PC-9 (cell line): ENCODE data around the gene CD1D. TPM values are rescaled to one million over a fixed set of nuclear protein-coding genes. Genes with fewer than 3 reads are reported as not detected.

Experiments used
- BruUV-seq: library from RNA; stranded (reverse); fragments of 400-500 nt; replicated peaks from 2 replicates; lab custom pipeline; 2021; lab: Mats Ljungman, UMichigan
- CTCF ChIA-PET: fragments of 300-600 bp; sonication (Branson Sonifier 250); formaldehyde crosslinking; loops from one replicate; lab custom pipeline; 2022; ENCODE audit warnings: antibody characterized with exemption; lab: Charles Lee
- POLR2A ChIA-PET: fragments of 300-600 bp; sonication (Branson Sonifier 250); formaldehyde crosslinking; loops from one replicate; lab custom pipeline; 2022; ENCODE audit warnings: antibody characterized with exemption; ENCODE audit not compliant: unreplicated experiment; lab: Charles Lee
- DNase-seq, 2 experiments: peaks; one replicate each; pipeline versions ENCODE4 v3.0.0 to v3.0.0-alpha.2; 2015 to 2022; ENCODE audit warnings: mixed read lengths in 1 of 2
- H2AFZ ChIP-seq: fragments of 200-600 bp; sonication (generic); 2 replicates; pipeline ENCODE4 v1.8.1; 2017; ENCODE audit warnings: antibody characterized with exemption
- H3F3A ChIP-seq: fragments of 200-600 bp; sonication (generic); 2 replicates; pipeline ENCODE4 v1.8.1; 2017; ENCODE audit warnings: antibody characterized with exemption, mild to moderate bottlenecking, low read depth; ENCODE audit not compliant: insufficient read depth
- H3K27ac ChIP-seq: fragments of 200-600 bp; sonication (generic); 2 replicates; pipeline ENCODE4 v1.6.1; 2016; ENCODE audit warnings: mixed run types
- H3K27me3 ChIP-seq: fragments of 200-600 bp; sonication (generic); 2 replicates; pipeline ENCODE4 v1.6.1; 2016; ENCODE audit warnings: low read depth, mixed run types; ENCODE audit not compliant: insufficient read depth
- H3K36me3 ChIP-seq: fragments of 200-600 bp; sonication (generic); 2 replicates; pipeline ENCODE4 v1.6.1; 2016; ENCODE audit warnings: low read depth, mixed run types
- H3K4me1 ChIP-seq: fragments of 200-600 bp; sonication (generic); replicated peaks from 2 replicates; pipeline ENCODE4 v1.6.1; 2016; ENCODE audit warnings: mixed run types; ENCODE audit not compliant: insufficient read depth
- H3K4me2 ChIP-seq: fragments of 200-600 bp; sonication (generic); 2 replicates; pipeline ENCODE4 v1.6.1; 2017; ENCODE audit warnings: mixed run types
- H3K4me3 ChIP-seq: fragments of 200-600 bp; sonication (generic); 2 replicates; pipeline ENCODE4 v1.6.1; 2016; ENCODE audit warnings: mixed run types
- H3K79me2 ChIP-seq: fragments of 200-600 bp; sonication (generic); 2 replicates; pipeline ENCODE4 v1.6.1; 2017; ENCODE audit warnings: low read depth, mixed run types
- H3K9me2 ChIP-seq: fragments of 200-600 bp; sonication (generic); 2 replicates; pipeline ENCODE4 v1.8.1; 2017; ENCODE audit warnings: mild to moderate bottlenecking; ENCODE audit not compliant: insufficient read depth
- H3K9me3 ChIP-seq: fragments of 200-600 bp; sonication (generic); 2 replicates; pipeline ENCODE4 v1.8.1; 2016; ENCODE audit warnings: low read depth; ENCODE audit not compliant: insufficient read depth
- H4K20me1 ChIP-seq: fragments of 200-600 bp; sonication (generic); 2 replicates; pipeline ENCODE4 v1.8.1; 2017; ENCODE audit not compliant: insufficient read depth
- EZH2 ChIP-seq: fragments of 200-600 bp; sonication (generic); IDR thresholded peaks from 2 replicates; pipeline ENCODE4 v1.8.0; 2017; ENCODE audit warnings: antibody characterized with exemption, low read depth
- intact Hi-C: fragments of 100-400 bp; cut with micrococcal nuclease; formaldehyde crosslinking; loops from one replicate; pipeline ENCODE4 v1.10.0; 2022; ENCODE audit not compliant: unreplicated experiment
- total RNA-seq: library from RNA; stranded (reverse); gene quantifications from 2 replicates; pipeline ENCODE4 v1.2.3, GENCODE V29; 2021
- TF ChIP-seq, protein P1 (sequence below): fragments of 200-600 bp; sonication (generic); conservative IDR thresholded peaks from 2 replicates; pipeline ENCODE4 v1.6.1; 2017; ENCODE audit warnings: mixed run types, antibody characterized with exemption, mild to moderate bottlenecking, moderate library complexity

CD1D gene
- total RNA-seq, 1 experiment from 2014 or later, result not detected

DNA sequence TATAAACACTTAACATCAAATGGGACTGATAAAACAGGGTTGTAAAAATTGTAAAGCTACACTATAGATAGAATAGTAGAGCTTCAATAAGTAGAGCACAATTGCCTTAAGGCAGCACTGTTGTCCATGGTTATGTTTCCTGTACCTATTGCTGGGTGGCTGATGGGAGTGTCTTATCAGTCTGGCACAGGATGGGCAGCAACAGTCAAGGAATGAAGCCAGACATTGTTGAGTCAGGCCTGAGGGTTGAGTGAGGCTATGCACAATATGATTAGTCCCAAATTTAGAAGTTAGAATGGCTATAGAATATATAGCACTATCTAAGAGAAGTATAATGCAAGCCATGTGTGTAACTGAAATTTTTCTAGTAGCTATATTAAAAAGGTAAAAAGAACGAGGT is 25.0 kb upstream of the CD1D start:
- H3K9me2 ChIP-seq, result no peaks in the 10 kb centered on the region
- no peak for DNase-seq
- no peaks in the 10 kb centered on the region for H3K79me2 ChIP-seq
- H3K4me2 ChIP-seq, result no peak overlapping the region
- H3K4me3 ChIP-seq, result no peak overlapping the region
- no peak overlapping the region for H2AFZ ChIP-seq
- H3F3A ChIP-seq, result no peaks in the 10 kb centered on the region
- no peaks in the 10 kb centered on the region for H3K36me3 ChIP-seq
- ChIA-PET CTCF (interaction anchor here (0.5 kb wide), 1 partner anchor 188 kb away, joined by 4 read pairs; no protein-coding TSS in a partner anchor), POLR2A (no interaction called here)
- no peaks in the 10 kb centered on the region for H3K9me3 ChIP-seq
- H3K4me1 ChIP-seq, result no peaks in the 10 kb centered on the region
- TF ChIP-seq EZH2, result no peak
- TF ChIP-seq, protein P1, sequence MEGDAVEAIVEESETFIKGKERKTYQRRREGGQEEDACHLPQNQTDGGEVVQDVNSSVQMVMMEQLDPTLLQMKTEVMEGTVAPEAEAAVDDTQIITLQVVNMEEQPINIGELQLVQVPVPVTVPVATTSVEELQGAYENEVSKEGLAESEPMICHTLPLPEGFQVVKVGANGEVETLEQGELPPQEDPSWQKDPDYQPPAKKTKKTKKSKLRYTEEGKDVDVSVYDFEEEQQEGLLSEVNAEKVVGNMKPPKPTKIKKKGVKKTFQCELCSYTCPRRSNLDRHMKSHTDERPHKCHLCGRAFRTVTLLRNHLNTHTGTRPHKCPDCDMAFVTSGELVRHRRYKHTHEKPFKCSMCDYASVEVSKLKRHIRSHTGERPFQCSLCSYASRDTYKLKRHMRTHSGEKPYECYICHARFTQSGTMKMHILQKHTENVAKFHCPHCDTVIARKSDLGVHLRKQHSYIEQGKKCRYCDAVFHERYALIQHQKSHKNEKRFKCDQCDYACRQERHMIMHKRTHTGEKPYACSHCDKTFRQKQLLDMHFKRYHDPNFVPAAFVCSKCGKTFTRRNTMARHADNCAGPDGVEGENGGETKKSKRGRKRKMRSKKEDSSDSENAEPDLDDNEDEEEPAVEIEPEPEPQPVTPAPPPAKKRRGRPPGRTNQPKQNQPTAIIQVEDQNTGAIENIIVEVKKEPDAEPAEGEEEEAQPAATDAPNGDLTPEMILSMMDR, result no peak
- H4K20me1 ChIP-seq, result no peaks in the 10 kb centered on the region
- intact Hi-C loops, result no loop called here
- peaks cover 77% of the 10 kb centered on the region for H3K27me3 ChIP-seq
- no peak overlapping the region for H3K27ac ChIP-seq
- BruUV-seq, result no TSS peak

DNA sequence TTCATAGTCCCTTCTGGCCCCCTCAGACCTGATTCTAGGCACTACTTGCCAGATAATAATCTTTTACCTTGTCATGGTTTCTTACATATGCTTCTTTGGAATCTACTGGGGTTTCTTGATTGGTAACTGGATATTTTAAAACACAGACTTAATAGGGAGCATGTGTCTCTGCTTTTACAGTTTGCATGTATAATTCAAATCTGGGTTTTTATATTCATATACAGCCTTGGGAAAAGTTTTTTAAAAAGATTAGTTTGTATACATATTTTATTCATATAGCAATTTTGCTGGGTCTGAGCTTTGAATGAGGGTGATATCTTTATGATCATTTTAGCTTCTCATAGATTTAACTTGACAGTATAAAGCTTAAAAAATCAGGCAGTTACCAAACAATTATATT is 21.1 kb upstream of the CD1D start:
- no peak overlapping the region for H2AFZ ChIP-seq
- DNase-seq, result no peak
- ChIA-PET CTCF (no interaction called here), POLR2A (no interaction called here)
- no peaks in the 10 kb centered on the region for H3K9me3 ChIP-seq
- H3K27ac ChIP-seq, result no peak overlapping the region
- no peaks in the 10 kb centered on the region for H3K36me3 ChIP-seq
- no peaks in the 10 kb centered on the region for H4K20me1 ChIP-seq
- H3K9me2 ChIP-seq, result no peaks in the 10 kb centered on the region
- H3K4me1 ChIP-seq, result no peaks in the 10 kb centered on the region
- H3K4me3 ChIP-seq, result no peak overlapping the region
- peaks cover 48% of the 10 kb centered on the region for H3K27me3 ChIP-seq
- TF ChIP-seq EZH2, result no peak
- TF ChIP-seq, protein P1, result no peak
- no TSS peak for BruUV-seq
- no peaks in the 10 kb centered on the region for H3F3A ChIP-seq
- no peaks in the 10 kb centered on the region for H3K79me2 ChIP-seq
- H3K4me2 ChIP-seq, result no peak overlapping the region
- intact Hi-C loops, result no loop called here

DNA sequence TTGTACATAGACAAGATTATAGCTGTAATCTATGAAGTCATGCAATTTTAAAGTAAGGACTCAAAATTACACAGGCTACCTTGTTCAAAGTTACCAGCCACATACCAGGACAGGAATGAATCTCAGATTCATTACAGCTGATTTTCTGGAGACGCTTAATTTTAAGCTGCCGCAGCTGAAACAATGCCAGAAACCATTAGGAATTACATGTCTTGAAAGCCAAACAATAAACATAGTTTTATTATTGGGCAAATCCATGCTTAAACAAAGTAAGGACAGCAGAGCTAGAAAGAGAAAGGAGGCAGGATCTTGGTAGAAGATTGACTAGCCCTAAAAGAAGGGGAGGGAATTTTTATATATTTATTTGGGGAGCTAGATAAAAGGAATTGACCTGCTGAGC is 19.2 kb upstream of the CD1D start:
- peaks cover 35% of the 10 kb centered on the region for H3K27me3 ChIP-seq
- no peak overlapping the region for H3K4me2 ChIP-seq
- CTCF ChIA-PET, result no interaction called here
- H3K27ac ChIP-seq, result no peak overlapping the region
- H3K9me3 ChIP-seq, result no peaks in the 10 kb centered on the region
- no peak overlapping the region for H3K4me3 ChIP-seq
- H4K20me1 ChIP-seq, result no peaks in the 10 kb centered on the region
- no peak for TF ChIP-seq EZH2
- TF ChIP-seq, protein P1, result no peak
- DNase-seq, result no peak
- H3K79me2 ChIP-seq, result no peaks in the 10 kb centered on the region
- no peaks in the 10 kb centered on the region for H3F3A ChIP-seq
- no TSS peak for BruUV-seq
- H3K9me2 ChIP-seq, result no peaks in the 10 kb centered on the region
- POLR2A ChIA-PET, result no interaction called here
- no peak overlapping the region for H2AFZ ChIP-seq
- no peaks in the 10 kb centered on the region for H3K4me1 ChIP-seq
- H3K36me3 ChIP-seq, result no peaks in the 10 kb centered on the region
- intact Hi-C loops, result no loop called here
